GM12891 (cell line): ENCODE data around the gene SH3GL2.

ENCODE experiments used
- DNase-seq: peaks from one replicate; pipeline ENCODE4 v3.0.0; 2011; ENCODE audit warnings: low spot score; ENCODE audit not compliant: insufficient read length
- FAIRE-seq: peaks from 2 replicates; lab custom pipeline; 2011; peaks lifted over from hg19 to GRCh38; lab: Jason Lieb, UNC
- PAX5 ChIP-seq: IDR thresholded peaks from 2 replicates; pipeline ENCODE4 v1.6.1; 2011; ENCODE audit warnings: low read length, moderate library complexity, mild to moderate bottlenecking; ENCODE audit not compliant: insufficient read depth, severe bottlenecking
- POLR2A ChIP-seq: IDR thresholded peaks from 2 replicates; pipeline ENCODE4 v1.6.1; 2011; ENCODE audit warnings: low read depth, low read length, control low read depth
- POLR2AphosphoS5 ChIP-seq: IDR thresholded peaks from 2 replicates; pipeline ENCODE4 v1.6.1; 2011; ENCODE audit warnings: low read depth, low read length, control low read depth
- POU2F2 ChIP-seq: IDR thresholded peaks from 2 replicates; pipeline ENCODE4 v1.6.1; 2011; ENCODE audit warnings: low read depth, mild to moderate bottlenecking, control low read depth, low read length, moderate library complexity
- SPI1 ChIP-seq: IDR thresholded peaks from 2 replicates; pipeline ENCODE4 v1.6.1; 2011; ENCODE audit warnings: low read depth, low read length, control low read depth
- TAF1 ChIP-seq: IDR thresholded peaks from 2 replicates; pipeline ENCODE4 v1.6.1; 2011; ENCODE audit warnings: low read depth, low read length, control low read depth

The SH3GL2 gene

GRCh38 chr9:17578577-17578910, 322 bp upstream of the SH3GL2 start:
- FAIRE-seq (no peak), DNase-seq (no peak)
- TF ChIP-seq PAX5 (no peak), SPI1 (no peak), TAF1 (no peak), POLR2AphosphoS5 (no peak), POLR2A (no peak), POU2F2 (no peak)

DNA sequence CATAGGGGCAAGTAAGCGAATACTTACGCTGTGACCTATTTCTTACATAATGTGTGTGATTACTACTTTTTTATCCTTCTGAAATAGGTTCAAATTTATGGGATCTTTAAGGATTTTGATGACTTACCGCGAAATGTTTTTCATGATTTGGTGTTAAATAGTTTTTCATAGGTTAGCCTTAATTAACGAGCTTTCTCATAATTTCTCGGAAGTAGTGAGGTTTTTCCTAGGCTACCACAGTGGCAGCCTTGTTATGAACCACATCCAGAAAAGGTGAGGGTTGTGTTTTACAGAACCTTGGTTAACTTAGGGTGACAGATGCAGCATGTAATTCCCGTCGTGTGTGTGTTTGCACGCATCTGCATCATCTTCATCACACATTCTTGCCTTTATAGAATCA, 1.3 kb downstream of the SH3GL2 start:
- no peak for FAIRE-seq
- DNase-seq = no peak
- TF ChIP-seq POU2F2 (no peak), TAF1 (no peak)

GRCh38 chr9:17587113-17587512, 8.2 kb downstream of the SH3GL2 start:
- no peak for DNase-seq
- FAIRE-seq = no peak
- TF ChIP-seq TAF1 (no peak), PAX5 (no peak), POLR2AphosphoS5 (no peak), POLR2A (no peak), POU2F2 (no peak), SPI1 (no peak)

DNA sequence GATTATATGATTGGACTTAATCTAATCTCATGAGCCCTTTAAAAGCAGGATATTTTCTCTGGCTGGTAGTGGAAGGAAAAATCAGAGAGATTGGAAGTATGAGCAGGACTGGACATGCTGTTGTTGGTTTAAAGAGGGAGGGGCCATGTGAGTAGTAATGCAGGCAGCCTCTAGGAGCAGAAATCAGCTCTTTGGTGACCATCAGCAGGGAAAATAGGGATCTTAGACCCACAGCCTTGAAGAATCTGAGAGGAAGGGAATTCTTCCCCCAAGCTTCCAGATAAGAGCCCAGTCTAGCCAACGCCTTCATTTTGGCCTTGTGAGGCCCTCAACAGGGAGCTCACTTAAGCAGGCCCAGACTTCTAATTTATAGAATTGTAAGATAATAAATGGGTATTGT, 9.5 kb downstream of the SH3GL2 start:
- DNase-seq (no peak), FAIRE-seq (no peak)
- TF ChIP-seq TAF1 = no peak
- TF ChIP-seq POU2F2 = no peak
- no peak for TF ChIP-seq SPI1
- TF ChIP-seq POLR2A = no peak
- no peak for TF ChIP-seq PAX5
- TF ChIP-seq POLR2AphosphoS5 = no peak

GRCh38 chr9:17588941-17589340, 10.1 kb downstream of the SH3GL2 start:
- TF ChIP-seq POU2F2 (no peak), SPI1 (no peak), TAF1 (no peak), POLR2A (no peak), PAX5 (no peak), POLR2AphosphoS5 (no peak)
- DNase-seq = no peak
- FAIRE-seq = no peak

- no peak for TF ChIP-seq POLR2AphosphoS5
- TF ChIP-seq POU2F2 = no peak
- no peak for TF ChIP-seq SPI1
- no peak for TF ChIP-seq PAX5
- no peak for TF ChIP-seq POLR2A
- TF ChIP-seq TAF1 = no peak
- no peak for DNase-seq
- FAIRE-seq = no peak
These were observed 10.9 kb downstream of the SH3GL2 start for GRCh38 chr9:17589771-17590170.

- DNase-seq (no peak), FAIRE-seq (no peak)
- TF ChIP-seq POLR2AphosphoS5 = no peak
- TF ChIP-seq POU2F2 = no peak
- no peak for TF ChIP-seq TAF1
- TF ChIP-seq PAX5 = no peak
- TF ChIP-seq POLR2A = no peak
- TF ChIP-seq SPI1 = no peak
These were observed 16.1 kb downstream of the SH3GL2 start for GRCh38 chr9:17594961-17595360.

DNA sequence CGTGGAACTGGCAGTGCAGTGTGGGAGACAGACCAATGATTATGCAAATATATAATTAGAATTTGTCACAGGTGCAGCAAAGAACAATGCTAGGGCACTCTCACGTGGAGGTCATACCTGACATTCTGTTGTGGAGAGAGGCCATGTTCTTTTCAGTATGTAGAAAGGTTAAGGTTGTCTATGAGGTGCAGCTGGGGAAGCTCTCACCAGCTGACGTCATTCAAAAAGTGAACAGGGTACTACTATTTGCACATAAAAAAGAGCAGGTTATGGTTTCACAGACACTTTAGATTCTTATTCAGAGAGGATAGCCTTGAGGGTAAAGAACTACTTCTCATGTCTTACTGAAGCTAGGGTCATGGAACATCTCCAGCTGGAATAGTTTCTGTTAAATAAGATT, 19.1 kb downstream of the SH3GL2 start:
- DNase-seq (no peak), FAIRE-seq (no peak)
- TF ChIP-seq TAF1 = no peak
- TF ChIP-seq POU2F2 = no peak
- no peak for TF ChIP-seq POLR2A
- TF ChIP-seq POLR2AphosphoS5 = no peak
- no peak for TF ChIP-seq PAX5
- no peak for TF ChIP-seq SPI1

DNA sequence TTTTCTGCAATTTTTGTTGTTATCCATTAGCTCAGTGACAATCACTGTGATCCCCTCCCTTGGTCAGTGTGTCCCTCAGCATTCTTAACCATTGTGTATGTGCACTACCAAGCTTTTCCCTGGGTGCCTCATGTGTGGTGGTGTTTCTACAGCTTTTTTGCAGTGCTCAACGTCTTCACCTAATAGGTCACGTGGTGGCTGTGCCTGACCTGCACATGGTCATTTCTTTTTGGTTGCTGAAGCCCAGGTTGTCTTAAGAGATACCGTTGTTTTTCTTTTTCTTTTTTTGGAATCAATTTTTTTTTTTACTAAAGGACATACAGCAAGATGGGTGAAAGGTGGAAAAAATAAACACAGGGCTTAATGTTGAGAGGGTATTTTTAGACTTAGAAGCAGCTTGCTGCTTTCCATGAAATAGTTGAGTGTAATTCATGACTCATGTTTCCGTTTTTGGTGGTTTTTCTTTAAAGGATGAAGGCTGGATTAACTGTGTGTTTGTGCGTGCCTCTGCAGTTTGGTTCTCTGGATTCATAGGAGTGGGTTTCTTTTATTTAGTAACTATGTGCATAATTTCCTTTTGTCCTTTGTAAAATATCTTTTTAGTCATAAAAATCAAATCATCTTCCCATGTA, 22.2 kb downstream of the SH3GL2 start:
- no peak for FAIRE-seq
- TF ChIP-seq POLR2AphosphoS5 (no peak), SPI1 (no peak), POU2F2 (no peak), POLR2A (no peak), PAX5 (no peak), TAF1 (no peak)
- DNase-seq = no peak

- TF ChIP-seq TAF1 (no peak), SPI1 (no peak), PAX5 (no peak), POLR2AphosphoS5 (no peak), POU2F2 (no peak), POLR2A (no peak)
- DNase-seq = no peak
These were observed 25.7 kb downstream of the SH3GL2 start for GRCh38 chr9:17604556-17604955.

More at GRCh38 chr9:17604556-17604955, 25.7 kb downstream of the SH3GL2 start:
- FAIRE-seq = no peak
